Measurements from ENCODE around the gene RFC5. TPM values are rescaled to one million over a fixed set of nuclear protein-coding genes. Genes with fewer than 3 reads are reported as not detected.
A peak's percentile ranks its signal among the peaks of the same experiment; 100 is the strongest.

Gene RFC5
- total and polyA plus RNA-seq, 10 of the 15 experiments (the other 5 are each of a cell fraction or from before 2014, with no cell fraction given), result 30.9 to 73.3 (median 53.5) TPM

DNA sequence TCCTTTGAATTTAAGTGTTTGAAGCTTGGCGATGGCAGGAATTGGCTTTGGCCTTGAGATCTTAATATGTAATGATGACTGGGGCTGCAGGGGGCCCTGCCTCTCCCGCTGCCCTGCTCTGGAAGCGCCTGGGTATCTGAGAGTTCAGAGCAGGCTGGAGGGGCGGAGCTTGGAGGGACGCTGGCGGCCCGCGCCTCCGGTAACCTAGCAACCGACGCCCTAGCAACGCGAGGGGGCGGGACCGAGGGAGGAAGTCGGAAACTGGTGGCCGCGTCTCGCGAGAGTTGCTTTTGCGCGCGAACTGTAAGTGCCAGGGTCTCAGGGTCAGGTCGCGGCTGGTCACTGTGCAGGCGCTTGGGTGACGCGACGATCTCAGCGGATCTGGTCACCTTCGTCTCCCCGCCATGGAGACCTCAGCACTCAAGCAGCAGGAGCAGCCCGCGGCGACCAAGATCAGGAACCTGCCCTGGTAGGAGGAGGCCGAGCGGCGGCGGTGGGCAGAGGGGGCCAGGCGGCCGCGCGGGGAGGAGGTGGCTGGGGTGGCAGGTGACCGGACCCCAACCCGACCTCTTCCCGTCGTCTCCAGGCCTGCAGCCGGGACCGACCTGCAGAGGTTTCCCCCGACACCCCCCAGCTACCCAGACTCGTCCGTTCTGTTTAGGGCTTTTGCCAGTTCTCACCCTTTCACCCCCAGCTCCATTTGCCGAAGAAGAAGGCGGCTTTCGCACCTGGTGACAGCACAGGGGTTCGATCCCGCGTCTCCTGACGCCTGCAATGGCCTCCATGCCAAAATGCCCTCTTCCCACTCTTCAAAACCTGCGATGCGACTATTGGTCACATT lies at the start of gene RFC5 (continued):
- TF ChIP-seq DPF2 (IDR thresholded peaks at IDR 0.05), result peak; percentile 50; the same call in 1 of the 2 replicates
- TF ChIP-seq SPI1 (IDR thresholded peaks at IDR 0.05; ENCODE audit: borderline replicate concordance, insufficient read depth, low read depth, low read length), result peak; percentile 91
- no peak for TF ChIP-seq ETV6 (conservative IDR thresholded peaks at IDR 0.05 in 1 of 2, IDR thresholded peaks at IDR 0.05 in 1 of 2; ENCODE audit: borderline replicate concordance in 1 of 2, low read depth in 1 of 2)
- 0 out of 6 replicates have a peak, but pooled peaks of 1 of the 3 experiments have one; percentile 3 for TF ChIP-seq CTCF (IDR thresholded peaks at IDR 0.05 in 2 of 3, conservative IDR thresholded peaks at IDR 0.05 in 1 of 3; ENCODE audit: control insufficient read depth in 2 of 3, extremely low read depth in 1 of 3, insufficient read depth in 1 of 3, low read depth in 3 of 3, low read length in 3 of 3)
- peak; percentile 74 for TF ChIP-seq GABPA (IDR thresholded peaks at IDR 0.05; ENCODE audit: low read depth)
- 0 out of 2 replicates have a peak, but pooled peaks have one; percentile 16 for TF ChIP-seq RFX5 (IDR thresholded peaks at IDR 0.05; ENCODE audit: low read depth, low read length)
- 0 out of 2 replicates have a peak, but pooled peaks have one; percentile 22 for TF ChIP-seq IRF4 (IDR thresholded peaks at IDR 0.05; ENCODE audit: low read depth, low read length)
- peak; percentile 31; the same call in 1 of the 2 replicates for TF ChIP-seq IKZF1 (conservative IDR thresholded peaks at IDR 0.05)
- TF ChIP-seq TAF1 (IDR thresholded peaks at IDR 0.05; ENCODE audit: borderline replicate concordance, low read depth, low read length), result peak; percentile 83
- peak; percentile 96 for TF ChIP-seq BRCA1 (IDR thresholded peaks at IDR 0.05; ENCODE audit: low read depth, low read length)
- TF ChIP-seq POLR2A (IDR thresholded peaks at IDR 0.05; ENCODE audit: low read depth, low read length), result peak; percentile 97
- no peak for TF ChIP-seq SMC3 (IDR thresholded peaks at IDR 0.05; ENCODE audit: borderline replicate concordance, low read length)
- 0 out of 2 replicates have a peak, but pooled peaks have one; percentile 7 for TF ChIP-seq TCF12 (IDR thresholded peaks at IDR 0.05; ENCODE audit: low read depth, low read length)
- TF ChIP-seq PKNOX1 (IDR thresholded peaks at IDR 0.05), result peak; percentile 63; the same call in 1 of the 2 replicates
- TF ChIP-seq FOS (IDR thresholded peaks at IDR 0.05; ENCODE audit: borderline replicate concordance, extremely low read depth, insufficient read length), result no peak
- TF ChIP-seq SMARCA5 (IDR thresholded peaks at IDR 0.05), result no peak
- TF ChIP-seq TBL1XR1 (IDR thresholded peaks at IDR 0.05; ENCODE audit: low read depth, low read length), result 0 out of 2 replicates have a peak, but pooled peaks have one; percentile 35
- TF ChIP-seq, protein P1, sequence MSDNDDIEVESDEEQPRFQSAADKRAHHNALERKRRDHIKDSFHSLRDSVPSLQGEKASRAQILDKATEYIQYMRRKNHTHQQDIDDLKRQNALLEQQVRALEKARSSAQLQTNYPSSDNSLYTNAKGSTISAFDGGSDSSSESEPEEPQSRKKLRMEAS (IDR thresholded peaks at IDR 0.05; ENCODE audit: low read depth, low read length), result peak; percentile 44; the same call in 1 of the 2 replicates
- TF ChIP-seq PAX8 (IDR thresholded peaks at IDR 0.05), result no peak
- peak; percentile 64; the same call in 1 of the 2 replicates for TF ChIP-seq CREB1 (IDR thresholded peaks at IDR 0.05; ENCODE audit: low read depth)
- no peak for TF ChIP-seq SIX5 (IDR thresholded peaks at IDR 0.05; ENCODE audit: low read depth, low read length, severe bottlenecking)
- TF ChIP-seq CHD2 (IDR thresholded peaks at IDR 0.05; ENCODE audit: borderline replicate concordance, low read depth, low read length), result peak; percentile 100
- TF ChIP-seq POLR2AphosphoS5 (IDR thresholded peaks at IDR 0.05; ENCODE audit: low read length), result peak; percentile 88
- TF ChIP-seq SP1 (IDR thresholded peaks at IDR 0.05; ENCODE audit: low read depth, low read length), result peak; percentile 58
- TF ChIP-seq CBFB (IDR thresholded peaks at IDR 0.05; ENCODE audit: low read depth), result peak; percentile 97
- TF ChIP-seq, protein P2, sequence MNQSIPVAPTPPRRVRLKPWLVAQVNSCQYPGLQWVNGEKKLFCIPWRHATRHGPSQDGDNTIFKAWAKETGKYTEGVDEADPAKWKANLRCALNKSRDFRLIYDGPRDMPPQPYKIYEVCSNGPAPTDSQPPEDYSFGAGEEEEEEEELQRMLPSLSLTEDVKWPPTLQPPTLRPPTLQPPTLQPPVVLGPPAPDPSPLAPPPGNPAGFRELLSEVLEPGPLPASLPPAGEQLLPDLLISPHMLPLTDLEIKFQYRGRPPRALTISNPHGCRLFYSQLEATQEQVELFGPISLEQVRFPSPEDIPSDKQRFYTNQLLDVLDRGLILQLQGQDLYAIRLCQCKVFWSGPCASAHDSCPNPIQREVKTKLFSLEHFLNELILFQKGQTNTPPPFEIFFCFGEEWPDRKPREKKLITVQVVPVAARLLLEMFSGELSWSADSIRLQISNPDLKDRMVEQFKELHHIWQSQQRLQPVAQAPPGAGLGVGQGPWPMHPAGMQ (IDR thresholded peaks at IDR 0.05; ENCODE audit: borderline replicate concordance), result peak; percentile 90
- no peak for TF ChIP-seq CHD1 (IDR thresholded peaks at IDR 0.05; ENCODE audit: low read depth, low read length)
- TF ChIP-seq GATAD2B (conservative IDR thresholded peaks at IDR 0.05; ENCODE audit: low read depth), result peak; percentile 84

Data from GM12878 (cell line).